Smooth muscle cell (in vitro differentiated cells): ENCODE data around the gene TPSD1. TPM values are rescaled to one million over a fixed set of nuclear protein-coding genes. Genes with fewer than 3 reads are reported as not detected.
"Not testable (repeated sequence)": the region's sequence is repeated elsewhere in the genome, so short reads cannot be mapped to it uniquely, and the experiment has no call there.

Source experiments
- DNase-seq: peaks from one replicate; lab custom pipeline; 2025; ENCODE audit not compliant: unreplicated experiment; lab: John Stamatoyannopoulos, UW
- H2AFZ ChIP-seq: fragments of 200-600 bp; sonication (generic); 2 replicates; pipeline ENCODE4 v1.6.0; 2016; ENCODE audit warnings: antibody characterized with exemption, low read depth, mild to moderate bottlenecking
- H3F3A ChIP-seq: fragments of 200-600 bp; sonication (generic); 2 replicates; pipeline ENCODE4 v1.6.0; 2017; ENCODE audit warnings: antibody characterized with exemption, low read depth
- H3K27ac ChIP-seq: fragments of 200-600 bp; sonication (generic); 2 replicates; pipeline ENCODE4 v1.5.1; 2016; ENCODE audit warnings: low read depth, mild to moderate bottlenecking
- H3K27me3 ChIP-seq: fragments of 200-600 bp; sonication (generic); 2 replicates; pipeline ENCODE4 v1.6.1; 2016; ENCODE audit warnings: low read depth, mild to moderate bottlenecking
- H3K36me3 ChIP-seq: fragments of 200-600 bp; sonication (generic); 2 replicates; pipeline ENCODE4 v1.5.1; 2016; ENCODE audit warnings: low read depth
- H3K4me1 ChIP-seq: fragments of 200-600 bp; sonication (generic); 2 replicates; pipeline ENCODE4 v1.5.1; 2016; ENCODE audit warnings: low read depth
- H3K4me2 ChIP-seq: fragments of 200-600 bp; sonication (generic); 2 replicates; pipeline ENCODE4 v1.6.0; 2016; ENCODE audit warnings: mild to moderate bottlenecking
- H3K4me3 ChIP-seq: fragments of 200-600 bp; sonication (generic); 2 replicates; pipeline ENCODE4 v1.5.1; 2016; ENCODE audit warnings: mild to moderate bottlenecking
- H3K79me2 ChIP-seq: fragments of 200-600 bp; sonication (generic); 2 replicates; pipeline ENCODE4 v1.6.0; 2016; ENCODE audit warnings: low read depth, mild to moderate bottlenecking
- H3K9ac ChIP-seq: fragments of 200-600 bp; sonication (generic); 2 replicates; pipeline ENCODE4 v1.6.0; 2016; ENCODE audit warnings: low read depth
- H3K9me3 ChIP-seq: fragments of 200-600 bp; sonication (generic); replicated peaks from 2 replicates; pipeline ENCODE4 v1.5.1; 2016; ENCODE audit warnings: low read depth
- H4K20me1 ChIP-seq: fragments of 200-600 bp; sonication (generic); 2 replicates; pipeline ENCODE4 v1.6.0; 2016; ENCODE audit warnings: low read depth
- CTCF ChIP-seq: fragments of 200-600 bp; sonication (generic); IDR thresholded peaks from 2 replicates; pipeline ENCODE4 v1.5.1; 2017; ENCODE audit warnings: borderline replicate concordance, mild to moderate bottlenecking, antibody characterized with exemption; ENCODE audit not compliant: insufficient read depth, poor library complexity, severe bottlenecking
- WGBS: methylation state at CpG from one replicate; pipeline ENCODE4 v1.1.7; 2016; ENCODE audit warnings: low lambda C conversion rate; 5-methylcytosine and 5-hydroxymethylcytosine counted together
- polyA plus RNA-seq: library from polyadenylated mRNA; unstranded; fragments of >200 nt; fragmentation: Nextera tagmentation; extraction: Ambion mirVana; gene quantifications from 2 replicates; pipeline ENCODE4 v1.2.1, GENCODE V29; 2016
- total RNA-seq: library from RNA; depleted of rRNA; stranded (reverse); fragments of >200 nt; gene quantifications from 2 replicates; pipeline ENCODE4 v1.2.3, GENCODE V29; 2014

TPSD1 gene
- total RNA-seq = not detected in 2 replicates
- not detected in 2 replicates for polyA plus RNA-seq

- H4K20me1 ChIP-seq, H3K27ac ChIP-seq, H3K4me2 ChIP-seq, H3F3A ChIP-seq, H3K4me3 ChIP-seq, H3K4me1 ChIP-seq, H3K79me2 ChIP-seq, H3K9me3 ChIP-seq, DNase-seq, H3K36me3 ChIP-seq, H3K9ac ChIP-seq, H2AFZ ChIP-seq: not testable (repeated sequence)
- WGBS = 80% methylated on average over 24 of the region's 26 CpGs
- H3K27me3 ChIP-seq = peaks cover 11% of the 10 kb centered on the region
Observed at GRCh38 chr16:1255276-1256122, at the start of gene TPSD1. TSS of gene TPSD1 (plus strand) at chr16:1256069. CDS start at chr16:1256281, 212 bp downstream.

- 83% methylated on average over 9 of the region's 9 CpGs for WGBS
- no peak overlapping the region for H2AFZ ChIP-seq
Observed at GRCh38 chr16:1206326-1206725, 49.5 kb upstream of the TPSD1 start.

GRCh38 chr16:1206786-1207185 is 49.1 kb upstream of the TPSD1 start:
- Histone ChIP-seq H3K36me3 (no peaks in the 10 kb centered on the region), H2AFZ (no peak overlapping the region), H3K9me3 (no peaks in the 10 kb centered on the region), H4K20me1 (no peaks in the 10 kb centered on the region), H3K4me2 (no peak overlapping the region), H3K79me2 (no peaks in the 10 kb centered on the region), H3K27ac (no peak overlapping the region), H3K27me3 (no peaks in the 10 kb centered on the region), H3K4me1 (no peaks in the 10 kb centered on the region), H3F3A (no peaks in the 10 kb centered on the region), H3K4me3 (no peak overlapping the region), H3K9ac (no peak overlapping the region)
- TF ChIP-seq CTCF = no peak
- no peak for DNase-seq
- WGBS = 91% methylated on average over 15 of the region's 16 CpGs

More at GRCh38 chr16:1206326-1206725, 49.5 kb upstream of the TPSD1 start:
- Histone ChIP-seq H3K9ac (no peak overlapping the region), H3K27me3 (no peaks in the 10 kb centered on the region), H3K9me3 (no peaks in the 10 kb centered on the region), H4K20me1 (no peaks in the 10 kb centered on the region), H3F3A (no peaks in the 10 kb centered on the region), H3K4me1 (no peaks in the 10 kb centered on the region), H3K4me2 (no peak overlapping the region), H3K27ac (no peak overlapping the region), H3K36me3 (no peaks in the 10 kb centered on the region), H3K4me3 (no peak overlapping the region), H3K79me2 (no peaks in the 10 kb centered on the region)
- no peak for DNase-seq
- no peak for TF ChIP-seq CTCF

GRCh38 chr16:1208239-1208830 is 47.5 kb upstream of the TPSD1 start:
- DNase-seq = no peak
- no peak for TF ChIP-seq CTCF
- Histone ChIP-seq H3K27me3 (no peaks in the 10 kb centered on the region), H3K4me2 (no peak overlapping the region), H3K9me3 (no peaks in the 10 kb centered on the region), H3K4me1 (no peaks in the 10 kb centered on the region), H3F3A (no peaks in the 10 kb centered on the region), H3K4me3 (no peak overlapping the region), H2AFZ (no peak overlapping the region), H3K9ac (no peak overlapping the region), H4K20me1 (no peaks in the 10 kb centered on the region), H3K27ac (no peak overlapping the region), H3K79me2 (no peaks in the 10 kb centered on the region), H3K36me3 (no peaks in the 10 kb centered on the region)
- WGBS = 96% methylated on average over 22 of the region's 22 CpGs
